ENCODE results near the gene PIGZ.
"Not testable (repeated sequence)": the region's sequence is repeated elsewhere in the genome, so short reads cannot be mapped to it uniquely, and the experiment has no call there.

Gene PIGZ

GRCh38 chr3:196947860-196948441 is 20.7 kb downstream of the PIGZ start:
- DNase-seq = no peak

DNA sequence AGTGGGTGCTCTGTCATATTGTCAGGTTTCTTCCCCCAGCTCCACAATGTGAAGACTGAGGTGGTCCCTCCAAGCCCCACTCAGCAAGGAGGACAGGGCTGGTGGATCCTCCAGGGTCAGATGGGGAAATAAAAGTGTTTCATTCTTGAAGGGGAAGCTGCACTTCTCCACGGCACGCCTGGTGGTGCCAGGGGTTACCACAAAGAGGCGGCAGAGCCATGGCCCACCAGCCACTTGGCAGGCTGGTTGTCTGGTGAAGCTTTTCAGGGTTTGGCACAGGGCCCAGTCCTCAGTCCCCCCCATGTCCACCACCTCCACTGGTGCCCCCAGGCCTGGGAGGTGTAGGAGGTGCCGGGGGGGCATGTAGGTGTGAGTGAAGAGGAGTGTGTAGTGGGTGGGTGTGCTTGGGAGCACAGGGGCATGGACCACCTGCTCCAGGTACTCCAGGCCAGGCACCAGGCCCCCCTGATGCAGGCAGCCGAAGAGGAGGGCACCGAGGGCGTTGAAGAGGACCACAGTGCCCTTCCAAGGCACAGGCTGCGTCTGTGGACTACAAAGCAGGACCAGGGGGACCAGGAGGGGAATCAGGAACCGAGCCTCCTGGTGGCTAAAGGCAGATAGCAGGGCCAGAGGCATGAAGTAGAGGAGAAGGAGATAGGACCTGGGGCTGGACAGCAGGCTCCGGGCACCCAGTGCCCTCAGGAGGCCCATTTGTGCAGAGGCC is 21.3 kb downstream of the PIGZ start:
- DNase-seq = no peak

DNA sequence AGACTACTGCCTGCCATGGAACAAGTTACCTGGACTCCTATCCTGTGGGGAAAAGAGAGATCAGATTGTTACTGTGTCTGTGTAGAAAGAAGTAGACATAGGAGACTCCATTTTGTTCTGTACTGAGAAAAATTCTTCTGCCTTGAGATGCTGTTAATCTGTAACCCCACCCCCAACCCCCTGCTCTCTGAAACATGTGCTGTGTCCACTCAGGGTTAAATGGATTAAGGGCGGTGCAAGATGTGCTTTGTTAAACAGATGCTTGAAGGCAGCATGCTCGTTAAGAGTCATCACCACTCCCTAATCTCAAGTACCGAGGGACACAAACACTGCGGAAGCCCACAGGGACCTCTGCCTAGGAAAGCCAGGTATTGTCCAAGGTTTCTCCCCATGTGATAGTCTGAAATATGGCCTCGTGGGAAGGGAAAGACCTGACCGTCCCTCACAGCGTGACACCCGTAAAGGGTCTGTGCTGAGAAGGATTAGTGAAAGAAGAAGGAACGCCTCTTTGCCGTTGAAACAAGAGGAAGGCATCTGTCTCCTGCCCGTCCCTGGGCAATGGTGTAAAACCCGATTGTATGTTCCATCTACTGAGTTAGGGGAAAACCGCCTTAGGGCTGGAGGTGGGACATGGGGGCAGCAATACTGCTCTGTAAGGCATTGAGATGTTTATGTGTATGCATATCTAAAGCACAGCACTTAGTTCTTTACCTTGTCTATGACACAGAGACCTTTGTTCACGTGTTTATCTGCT is 24.4 kb downstream of the PIGZ start:
- not testable (repeated sequence) for DNase-seq

DNA sequence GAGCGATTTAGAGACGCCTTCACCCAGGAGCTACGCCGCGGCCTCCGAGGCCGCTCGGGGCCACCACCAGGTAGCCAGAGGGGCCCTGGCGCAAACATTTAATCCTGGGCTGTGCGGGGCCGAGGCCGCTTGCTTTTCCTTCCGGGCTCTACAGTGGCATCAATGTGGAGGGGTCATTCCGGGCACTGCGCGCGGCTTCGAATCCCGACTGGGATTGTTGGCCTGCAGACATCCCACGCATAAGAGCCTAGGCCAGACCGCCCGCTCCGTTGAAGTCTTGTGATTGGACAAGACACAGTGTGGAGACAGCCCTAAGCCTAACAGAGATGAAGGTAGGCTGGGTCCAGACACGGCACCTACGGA is 25.7 kb downstream of the PIGZ start:
- DNase-seq = no peak

GRCh38 chr3:196942226-196942914 is 26.3 kb downstream of the PIGZ start, which contains the start of gene NCBP2:
Gene NCBP2, minus strand, starts transcription at chr3:196942528. Its CDS starts 25 bp downstream, at chr3:196942503.
- DNase-seq = peak; percentile 91 to 94

DNA sequence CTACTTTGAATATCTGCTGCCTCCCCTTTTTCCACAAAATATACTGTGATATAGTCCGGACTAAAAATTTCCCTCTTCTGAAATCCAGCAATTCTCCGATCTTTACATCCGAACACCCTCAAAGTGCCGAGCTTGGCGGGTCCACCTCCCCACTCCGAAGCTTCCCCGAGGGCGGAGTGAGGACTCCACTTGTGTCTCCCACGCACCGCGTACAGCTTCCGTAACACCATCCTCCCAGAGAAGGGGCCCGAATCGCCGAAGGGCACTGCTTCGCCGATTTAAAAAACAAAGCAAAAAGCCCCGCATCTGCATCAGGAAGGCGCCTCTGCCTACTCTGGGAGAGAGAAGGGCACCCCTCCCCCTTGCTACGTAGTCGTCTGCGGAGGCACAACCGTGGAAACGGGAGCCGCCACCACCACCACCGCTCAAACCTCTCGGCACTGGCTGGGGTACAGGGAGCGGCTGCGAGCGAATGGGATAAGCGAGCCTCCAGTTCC is 26.9 kb downstream of the PIGZ start:
- peak in 1 of 2 experiments; percentile 43 for DNase-seq

GRCh38 chr3:196938576-196938975 is 30.1 kb downstream of the PIGZ start:
- no peak for DNase-seq

DNA sequence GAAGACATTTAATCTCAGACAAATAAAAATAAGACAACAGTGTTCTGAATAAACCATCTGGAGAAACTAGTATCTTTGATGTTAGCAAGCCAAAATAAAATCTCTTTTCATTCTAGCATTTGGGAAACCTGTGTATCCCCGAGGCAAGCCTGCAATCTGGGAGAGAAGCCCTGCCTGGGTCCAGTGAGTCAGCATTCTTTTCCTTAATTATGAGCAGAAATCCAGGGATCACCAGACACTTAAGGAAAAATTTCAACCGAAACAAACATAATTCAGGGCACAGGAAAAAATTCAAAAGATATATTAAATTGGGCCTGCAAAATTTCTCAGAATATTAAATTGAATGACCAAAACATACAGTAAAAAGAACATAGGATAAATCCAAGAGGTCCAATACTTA is 30.5 kb downstream of the PIGZ start:
- no peak for DNase-seq

DNA sequence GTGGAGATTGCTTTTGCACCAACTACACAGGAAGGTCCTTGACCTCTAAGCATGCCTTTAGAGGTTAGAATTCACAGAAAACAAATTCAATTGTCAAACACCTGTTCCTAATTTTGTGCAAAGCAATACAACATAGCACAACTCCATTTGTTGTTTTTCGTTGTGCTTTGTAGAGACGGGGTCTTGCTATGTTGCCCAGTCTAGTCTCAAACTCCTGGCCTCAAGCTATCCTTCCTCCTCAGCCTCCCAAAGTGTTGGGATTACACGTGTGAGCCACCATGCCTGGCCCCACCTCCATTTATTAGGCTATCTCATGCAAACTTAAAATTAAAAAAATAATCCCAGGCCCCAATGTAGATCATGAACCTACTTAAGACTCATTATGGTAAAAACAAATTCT is 32.3 kb downstream of the PIGZ start:
- no peak for DNase-seq

DNA sequence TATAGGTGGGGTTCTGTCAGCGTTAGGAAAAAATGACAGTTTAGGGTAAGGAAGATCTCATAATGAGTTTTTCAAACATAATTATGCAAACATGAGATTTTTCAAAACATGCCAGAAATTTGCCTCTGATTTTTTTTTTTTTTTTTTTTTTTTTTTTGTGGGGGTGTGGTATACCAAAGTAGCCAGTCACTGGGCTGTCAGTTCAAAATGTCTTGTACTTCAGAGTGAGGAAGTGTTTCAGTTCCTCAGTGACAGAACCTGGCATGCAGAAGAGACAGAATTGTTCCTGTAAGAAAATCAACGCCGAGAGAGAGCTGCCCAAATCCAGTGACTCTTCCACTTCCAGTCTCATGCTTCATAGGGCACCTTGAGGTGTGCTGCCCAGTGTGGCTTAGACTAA is 36.0 kb downstream of the PIGZ start:
- DNase-seq = no peak

DNA sequence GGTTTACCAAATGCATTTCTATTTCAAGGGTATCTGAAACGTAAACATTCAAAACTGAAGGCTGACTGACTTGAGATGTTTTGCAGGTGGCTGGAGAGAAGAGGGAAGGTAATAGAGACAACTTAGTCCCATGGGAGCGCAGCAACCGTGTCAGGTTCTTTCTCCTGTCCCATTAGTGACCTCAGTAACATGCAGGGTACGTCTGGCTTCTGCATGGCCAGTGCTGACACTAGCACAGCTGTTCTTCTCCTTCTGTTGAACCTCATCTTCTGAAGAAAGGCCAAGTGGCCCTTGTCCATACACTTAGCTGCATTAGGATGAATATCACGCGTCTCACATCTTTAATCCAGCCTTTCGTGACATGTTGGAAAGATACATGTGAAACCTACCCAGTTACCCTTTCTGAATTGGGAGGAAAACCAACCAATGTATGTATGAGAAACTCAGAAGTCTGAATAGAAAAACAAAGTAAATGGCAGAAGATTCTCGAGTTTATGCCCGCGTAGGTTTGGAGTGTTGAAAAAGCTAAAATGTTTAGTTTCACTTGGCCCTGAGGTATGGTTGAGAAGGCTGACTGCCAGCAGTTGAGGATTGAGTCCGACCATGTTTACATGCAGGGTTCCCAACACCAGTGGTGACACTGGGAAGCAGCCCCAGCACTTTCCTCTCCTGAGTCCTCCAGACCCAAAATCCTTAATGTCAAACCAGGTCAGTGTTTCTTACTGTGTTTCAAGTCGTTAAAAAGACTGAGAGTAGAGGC is 36.6 kb downstream of the PIGZ start:
- no peak for DNase-seq

- DNase-seq = no peak
Measured at GRCh38 chr3:196931157-196931556, 37.5 kb downstream of the PIGZ start.

- no peak for DNase-seq
Measured at GRCh38 chr3:196927571-196928453, 40.8 kb downstream of the PIGZ start.

DNA sequence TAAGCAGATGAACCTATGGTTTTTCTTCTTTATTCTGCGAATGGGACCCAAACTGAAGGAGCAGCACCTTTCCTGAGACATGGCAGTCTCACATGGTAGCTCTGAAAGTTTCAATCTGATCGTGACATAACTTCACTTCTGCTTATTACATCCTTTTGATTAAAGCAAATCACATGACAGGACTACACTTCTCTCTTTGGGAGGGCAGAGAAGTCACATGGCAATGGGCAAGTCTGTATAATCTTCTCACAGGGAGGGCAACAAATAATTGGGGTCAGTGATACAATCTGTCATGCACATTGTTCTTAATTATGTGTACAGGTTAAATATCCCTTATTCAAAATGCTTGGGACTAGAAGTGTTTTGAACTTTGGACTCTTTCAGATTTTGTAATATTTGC is 47.9 kb downstream of the PIGZ start:
- DNase-seq = no peak

DNA sequence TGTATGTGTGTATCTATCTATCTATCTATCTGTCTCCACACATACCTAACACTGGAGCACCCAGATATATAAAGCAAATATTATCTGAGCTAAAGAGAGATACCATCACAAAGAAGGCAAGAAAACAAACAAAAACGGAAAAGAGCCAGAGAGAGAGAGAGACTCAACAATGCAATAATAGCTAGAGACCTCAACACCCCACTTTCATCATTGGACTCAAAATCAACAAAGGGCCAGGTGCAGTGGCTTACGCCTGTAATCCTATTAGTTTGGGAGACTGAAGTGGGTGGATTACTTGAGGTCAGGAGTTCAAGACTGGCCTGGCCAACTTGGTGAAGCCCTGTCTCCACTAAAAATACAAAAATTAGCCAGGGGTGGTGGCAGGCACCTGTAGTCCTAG is 49.7 kb downstream of the PIGZ start:
- no peak for DNase-seq

- no peak for DNase-seq
Measured at GRCh38 chr3:196916995-196917394, 51.6 kb downstream of the PIGZ start.

DNA sequence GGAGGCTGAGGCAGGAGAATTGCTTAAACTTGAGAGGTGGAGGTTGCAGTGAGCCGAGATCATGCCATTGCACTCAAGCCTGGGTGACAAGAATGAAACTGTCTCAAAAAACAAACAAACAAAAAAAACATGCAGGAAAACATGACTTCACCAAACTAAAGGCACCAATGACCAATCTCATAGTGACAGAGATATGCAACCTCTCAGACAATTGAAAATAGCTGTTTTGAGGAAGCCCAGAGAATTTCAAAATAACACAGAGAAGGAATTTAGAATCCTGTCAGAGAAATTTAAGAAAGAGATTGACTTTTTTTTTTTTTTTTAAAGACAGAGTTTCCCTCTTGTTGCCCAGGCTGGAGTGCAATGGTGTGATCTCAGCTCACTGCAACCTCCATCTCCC is 52.4 kb downstream of the PIGZ start:
- DNase-seq = no peak

DNA sequence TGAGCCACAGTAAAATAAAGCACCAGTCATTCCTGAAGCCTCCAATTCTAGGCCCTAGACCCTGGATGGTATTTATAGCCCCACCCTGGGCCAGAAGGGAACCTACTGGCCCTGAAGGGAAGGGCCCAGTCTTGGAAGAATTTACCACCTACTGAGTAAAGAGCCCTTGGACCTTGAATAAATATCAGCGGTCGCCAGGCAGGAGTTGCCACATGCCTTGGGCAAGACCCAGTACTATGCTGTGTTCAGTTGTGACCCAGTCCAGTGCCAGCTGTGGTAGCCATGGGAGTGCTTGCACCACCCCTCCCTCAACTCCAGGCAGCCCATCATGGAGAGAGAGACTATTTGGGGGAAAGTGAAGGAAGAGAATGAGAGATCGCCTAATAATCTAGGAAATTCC is 53.3 kb downstream of the PIGZ start:
- DNase-seq = no peak

DNA sequence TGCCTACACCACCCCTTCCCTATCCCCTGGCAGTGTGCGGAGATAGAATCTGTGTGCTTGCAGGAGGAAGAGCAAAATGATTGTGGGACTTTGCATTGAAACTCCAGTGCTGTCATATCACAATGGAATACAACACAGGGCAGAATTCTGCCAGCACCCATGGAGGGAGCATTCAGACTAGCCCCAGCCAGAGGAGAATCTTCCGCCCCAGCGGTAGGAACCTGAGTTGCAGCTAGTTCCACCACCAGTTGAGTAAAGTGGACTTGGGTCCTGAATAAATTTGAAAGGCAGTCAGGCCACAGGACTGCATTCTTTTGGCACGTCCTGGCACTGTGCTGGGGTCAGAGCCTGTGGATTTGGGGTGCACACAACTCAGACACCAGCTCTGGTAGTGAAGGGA is 53.8 kb downstream of the PIGZ start:
- DNase-seq = no peak

- DNase-seq = no peak
Measured at GRCh38 chr3:196903740-196904139, 64.9 kb downstream of the PIGZ start.

- no peak for DNase-seq
Measured at GRCh38 chr3:196902296-196902695, 66.3 kb downstream of the PIGZ start.

- DNase-seq = no peak
Measured at GRCh38 chr3:196901768-196902167, 66.9 kb downstream of the PIGZ start.

Data from SW 1271 (cell line).